Measurements from ENCODE around the gene POLR1B. TPM values are rescaled to one million over a fixed set of nuclear protein-coding genes. Genes with fewer than 3 reads are reported as not detected.
A peak's percentile ranks its signal among the peaks of the same experiment; 100 is the strongest.

Gene POLR1B
- total and polyA plus RNA-seq, 11 donors: 3.3 to 15.5 (median 9.0) TPM

DNA sequence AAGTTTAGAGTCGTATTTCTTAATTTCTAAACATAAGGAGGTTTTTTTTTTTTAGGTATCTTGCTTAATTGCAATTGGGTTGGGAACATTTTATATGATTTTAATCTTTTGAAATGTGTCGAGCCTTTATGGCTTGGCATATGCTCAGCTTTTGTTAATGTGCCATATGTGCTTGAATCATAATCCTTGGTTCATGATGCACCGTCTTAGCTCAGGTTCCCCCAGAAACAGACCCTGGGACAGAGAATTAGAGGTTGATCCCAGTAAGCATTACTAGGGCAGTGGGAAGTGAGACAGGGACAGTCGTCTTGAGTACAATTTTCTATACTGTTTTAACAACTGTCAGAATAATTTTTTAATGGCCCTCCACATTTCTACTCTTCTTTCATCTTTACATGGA, 51.5 kb downstream of the POLR1B start:
- Histone ChIP-seq H3K36me3 (peaks cover 0 to 18% (median 7%) of the 10 kb centered on the region in 9 donors), H3K9me3 (peaks cover 0 to 3% (median 0%) of the 10 kb centered on the region in 12 donors), H3K27ac (no peak overlapping the region), H3K27me3 (no peaks in the 10 kb centered on the region), H3K4me3 (no peak overlapping the region), H3K4me1 (peaks cover 0 to 3% (median 0%) of the 10 kb centered on the region in 12 donors)
- ATAC-seq (no peak), DNase-seq (no peak)
- intact Hi-C loops (cut with DNase I): no loop called here
- TF ChIP-seq, protein P1, sequence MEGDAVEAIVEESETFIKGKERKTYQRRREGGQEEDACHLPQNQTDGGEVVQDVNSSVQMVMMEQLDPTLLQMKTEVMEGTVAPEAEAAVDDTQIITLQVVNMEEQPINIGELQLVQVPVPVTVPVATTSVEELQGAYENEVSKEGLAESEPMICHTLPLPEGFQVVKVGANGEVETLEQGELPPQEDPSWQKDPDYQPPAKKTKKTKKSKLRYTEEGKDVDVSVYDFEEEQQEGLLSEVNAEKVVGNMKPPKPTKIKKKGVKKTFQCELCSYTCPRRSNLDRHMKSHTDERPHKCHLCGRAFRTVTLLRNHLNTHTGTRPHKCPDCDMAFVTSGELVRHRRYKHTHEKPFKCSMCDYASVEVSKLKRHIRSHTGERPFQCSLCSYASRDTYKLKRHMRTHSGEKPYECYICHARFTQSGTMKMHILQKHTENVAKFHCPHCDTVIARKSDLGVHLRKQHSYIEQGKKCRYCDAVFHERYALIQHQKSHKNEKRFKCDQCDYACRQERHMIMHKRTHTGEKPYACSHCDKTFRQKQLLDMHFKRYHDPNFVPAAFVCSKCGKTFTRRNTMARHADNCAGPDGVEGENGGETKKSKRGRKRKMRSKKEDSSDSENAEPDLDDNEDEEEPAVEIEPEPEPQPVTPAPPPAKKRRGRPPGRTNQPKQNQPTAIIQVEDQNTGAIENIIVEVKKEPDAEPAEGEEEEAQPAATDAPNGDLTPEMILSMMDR (IDR thresholded peaks at IDR 0.05): no peak
- no peak for TF ChIP-seq POLR2A (IDR thresholded peaks at IDR 0.05)
- WGBS, 4 donors: 92 to 95% (median 93%) methylated on average over 4 of the region's 4 CpGs

DNA sequence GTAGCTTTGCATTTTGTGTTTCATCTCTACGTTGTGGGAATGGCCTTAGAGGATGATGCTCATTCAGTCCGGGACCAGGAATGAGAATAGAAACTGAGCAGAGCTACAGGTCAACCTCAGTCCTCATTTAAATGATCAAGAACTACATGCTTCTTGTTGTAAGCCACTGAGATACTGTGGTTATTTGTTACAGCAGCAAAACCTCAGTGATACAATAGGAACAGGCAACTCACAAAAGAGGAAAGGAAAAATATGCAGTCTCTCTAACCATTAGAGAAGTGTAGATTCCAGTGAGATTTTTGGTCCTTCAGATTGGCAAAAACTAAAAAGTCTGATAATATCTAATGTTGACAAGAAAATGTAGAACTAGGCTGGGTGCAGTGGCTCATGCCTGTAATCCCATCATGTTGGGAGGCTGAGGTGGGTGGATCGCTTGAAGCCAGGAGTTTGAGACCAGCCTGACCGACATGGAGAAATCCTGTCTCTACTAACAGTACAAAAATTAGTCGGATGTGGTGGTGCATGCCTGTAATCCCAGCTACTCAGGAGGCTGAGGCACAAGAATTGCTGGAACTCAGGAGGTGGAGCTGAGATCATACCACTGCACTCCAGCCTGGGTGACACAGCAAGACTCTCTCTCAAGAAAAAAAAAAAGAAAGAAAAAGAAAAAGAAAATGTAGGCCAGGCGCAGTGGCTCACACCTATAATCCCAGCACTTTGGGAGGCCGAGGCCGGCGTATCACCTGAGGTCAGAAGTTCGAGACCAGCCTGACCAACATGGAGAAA, 55.5 kb downstream of the POLR1B start:
- Histone ChIP-seq H3K36me3 (peaks cover 0 to 8% (median 0%) of the 10 kb centered on the region in 9 donors), H3K9me3 (peaks cover 0 to 3% (median 0%) of the 10 kb centered on the region in 12 donors), H3K4me3 (no peak overlapping the region), H3K27ac (no peak overlapping the region), H3K27me3 (no peaks in the 10 kb centered on the region), H3K4me1 (peaks cover 0 to 14% (median 3%) of the 10 kb centered on the region in 12 donors)
- no peak for TF ChIP-seq POLR2A (IDR thresholded peaks at IDR 0.05)
- TF ChIP-seq, protein P1 (IDR thresholded peaks at IDR 0.05): no peak
- no peak for ATAC-seq
- intact Hi-C loops (cut with DNase I): loop anchor here in 3 of 10 donors (2.0 kb wide), 3 partner anchors 93 to 129 kb away; no protein-coding TSS in a partner anchor
- peak in 1 of 5 donors; percentile 1 for DNase-seq
- WGBS, 4 donors: 94 to 98% (median 97%) methylated on average over 10 of the region's 10 CpGs

DNA sequence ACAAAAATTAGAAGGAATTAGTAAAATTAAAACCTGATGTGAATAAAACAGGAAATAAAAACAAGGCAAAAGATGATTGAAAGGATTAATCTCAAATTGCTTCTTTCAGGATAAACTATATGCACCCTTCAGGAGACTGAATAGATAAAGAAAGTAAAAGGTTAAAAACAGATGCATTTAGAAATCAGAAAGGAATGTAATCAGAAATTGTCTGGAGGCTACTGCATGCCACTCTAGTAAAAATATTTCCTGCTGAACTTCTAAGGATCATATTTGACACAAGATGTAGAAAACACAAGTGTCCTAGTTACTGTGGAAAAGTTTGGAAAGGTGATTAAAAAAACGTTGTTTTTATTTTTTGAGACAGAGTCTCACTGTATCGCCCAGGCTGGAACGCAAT, 58.4 kb downstream of the POLR1B start:
- WGBS, 4 donors: 74 to 81% (median 77%) methylated on average over 3 of the region's 3 CpGs
- TF ChIP-seq, protein P1 (IDR thresholded peaks at IDR 0.05): no peak
- no peak for TF ChIP-seq POLR2A (IDR thresholded peaks at IDR 0.05)
- intact Hi-C loops (cut with DNase I): loop anchor here in 8 of 10 donors (1.0 to 10.0 kb wide), 5 partner anchors 122 to 344 kb away; partner anchors contain the start of gene NT5DC4 (in 1 of the 8)

DNA sequence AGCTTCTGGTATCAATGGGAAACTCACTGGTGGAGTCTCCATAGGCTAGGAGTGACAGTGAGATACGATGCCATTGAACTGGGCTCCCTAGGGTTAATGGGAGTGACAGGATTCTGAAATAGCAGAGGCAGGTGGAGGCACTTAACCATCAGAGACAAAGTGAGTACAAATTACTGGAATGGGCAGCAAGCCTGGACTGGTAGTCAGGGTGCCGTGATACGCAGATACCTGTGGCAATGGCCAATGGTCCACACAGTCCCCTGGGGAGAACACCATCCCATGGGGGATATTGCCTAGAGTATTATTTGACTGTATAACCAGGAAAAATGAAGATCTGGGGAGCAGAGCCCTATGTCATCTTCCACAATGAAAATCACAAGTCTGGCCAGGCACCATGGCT, 59.5 kb downstream of the POLR1B start:
- no peak overlapping the region for H3K27ac ChIP-seq
- no peak for TF ChIP-seq POLR2A (IDR thresholded peaks at IDR 0.05)
- TF ChIP-seq, protein P1 (IDR thresholded peaks at IDR 0.05): no peak
- no peaks in the 10 kb centered on the region for H3K27me3 ChIP-seq
- no peak for DNase-seq
- peaks cover 0 to 3% (median 0%) of the 10 kb centered on the region in 12 donors for H3K9me3 ChIP-seq
- H3K36me3 ChIP-seq: no peaks in the 10 kb centered on the region
- 87 to 96% (median 94%) methylated on average over 3 of the region's 3 CpGs for WGBS, 4 donors
- no peak overlapping the region for H3K4me3 ChIP-seq
- no peak for ATAC-seq
- peaks cover 0 to 14% (median 3%) of the 10 kb centered on the region in 12 donors for H3K4me1 ChIP-seq
- intact Hi-C loops (cut with DNase I): loop anchor here in 6 of 10 donors (2.0 to 10.0 kb wide), 5 partner anchors 121 to 343 kb away; partner anchors contain the start of gene NT5DC4 (in 1 of the 6)

More for the DNA sequence above, 58.4 kb downstream of the POLR1B start:
- Histone ChIP-seq H3K4me1 (peaks cover 0 to 14% (median 3%) of the 10 kb centered on the region in 12 donors), H3K4me3 (peak overlapping the region in 1 of 12 donors; percentile 12), H3K9me3 (peaks cover 0 to 3% (median 0%) of the 10 kb centered on the region in 12 donors), H3K36me3 (no peaks in the 10 kb centered on the region), H3K27me3 (no peaks in the 10 kb centered on the region), H3K27ac (no peak overlapping the region)
- no peak for DNase-seq
- no peak for ATAC-seq
